ENCODE results near the gene ZIC2. TPM values are rescaled to one million over a fixed set of nuclear protein-coding genes. Genes with fewer than 3 reads are reported as not detected.

The ZIC2 gene
- total and polyA plus RNA-seq, 2 of the 8 experiments (the other 6 are each of a cell fraction or from before 2014, with no cell fraction given), result 53.2 to 372 TPM

DNA sequence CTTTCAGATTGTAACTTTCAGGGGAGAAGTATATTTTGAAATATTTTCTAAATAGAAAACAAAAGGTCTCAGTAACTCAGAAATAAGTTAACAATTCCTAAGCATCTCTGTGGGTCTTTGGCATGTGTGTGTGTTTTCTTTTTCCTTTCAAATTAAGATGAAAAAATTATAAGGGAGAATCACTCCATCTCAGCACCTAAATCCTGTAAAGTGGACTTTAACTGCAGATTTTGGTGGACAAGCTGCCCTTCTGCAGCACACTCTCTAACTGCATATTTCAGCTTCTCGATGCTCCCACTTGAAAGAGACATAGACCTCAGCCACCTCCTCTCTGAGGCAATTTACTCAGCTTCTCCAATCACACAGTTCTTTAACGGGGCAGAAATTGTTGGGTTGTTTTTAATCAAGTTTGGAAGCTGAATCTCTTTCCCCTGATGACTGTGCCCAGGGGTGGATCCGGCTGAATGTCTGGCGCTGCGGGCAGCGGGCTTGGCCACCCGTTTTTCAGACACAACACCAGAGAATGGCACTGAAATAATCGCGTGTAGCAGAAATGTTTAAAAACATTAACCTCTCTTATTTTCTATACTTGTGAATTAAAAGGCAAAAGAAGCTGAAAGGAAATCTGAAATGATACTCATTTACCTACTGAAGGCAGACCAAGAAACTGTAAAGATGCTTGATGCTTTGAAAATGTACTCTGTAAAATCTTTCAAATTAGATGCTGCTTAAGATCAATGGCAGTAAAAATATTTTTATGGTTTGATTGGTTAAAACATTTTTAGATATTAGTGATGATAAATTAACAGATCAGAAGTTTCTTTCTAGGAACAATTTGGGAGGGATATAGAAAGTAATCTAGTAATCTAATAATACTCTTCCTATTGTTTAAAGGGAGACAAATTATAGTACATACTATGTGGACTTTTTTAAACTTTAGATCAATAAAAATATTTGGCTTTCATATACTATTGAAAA, 12.4 kb downstream of the ZIC2 start (continued):
- TF ChIP-seq, protein P1, sequence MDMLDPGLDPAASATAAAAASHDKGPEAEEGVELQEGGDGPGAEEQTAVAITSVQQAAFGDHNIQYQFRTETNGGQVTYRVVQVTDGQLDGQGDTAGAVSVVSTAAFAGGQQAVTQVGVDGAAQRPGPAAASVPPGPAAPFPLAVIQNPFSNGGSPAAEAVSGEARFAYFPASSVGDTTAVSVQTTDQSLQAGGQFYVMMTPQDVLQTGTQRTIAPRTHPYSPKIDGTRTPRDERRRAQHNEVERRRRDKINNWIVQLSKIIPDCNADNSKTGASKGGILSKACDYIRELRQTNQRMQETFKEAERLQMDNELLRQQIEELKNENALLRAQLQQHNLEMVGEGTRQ (IDR thresholded peaks at IDR 0.05; ENCODE audit: low read length), result no peak
- TF ChIP-seq, protein P2, sequence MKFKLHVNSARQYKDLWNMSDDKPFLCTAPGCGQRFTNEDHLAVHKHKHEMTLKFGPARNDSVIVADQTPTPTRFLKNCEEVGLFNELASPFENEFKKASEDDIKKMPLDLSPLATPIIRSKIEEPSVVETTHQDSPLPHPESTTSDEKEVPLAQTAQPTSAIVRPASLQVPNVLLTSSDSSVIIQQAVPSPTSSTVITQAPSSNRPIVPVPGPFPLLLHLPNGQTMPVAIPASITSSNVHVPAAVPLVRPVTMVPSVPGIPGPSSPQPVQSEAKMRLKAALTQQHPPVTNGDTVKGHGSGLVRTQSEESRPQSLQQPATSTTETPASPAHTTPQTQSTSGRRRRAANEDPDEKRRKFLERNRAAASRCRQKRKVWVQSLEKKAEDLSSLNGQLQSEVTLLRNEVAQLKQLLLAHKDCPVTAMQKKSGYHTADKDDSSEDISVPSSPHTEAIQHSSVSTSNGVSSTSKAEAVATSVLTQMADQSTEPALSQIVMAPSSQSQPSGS (IDR thresholded peaks at IDR 0.05; ENCODE audit: low read length), result no peak
- TF ChIP-seq SUZ12 (IDR thresholded peaks at IDR 0.05; ENCODE audit: low read length), result peak; percentile 61; the same call in 1 of the 2 replicates
